GM19240 (cell line): Measurements from ENCODE around the gene FAM3D.
"Not testable (repeated sequence)": the region's sequence is repeated elsewhere in the genome, so short reads cannot be mapped to it uniquely, and the experiment has no call there.

Source experiments
- DNase-seq: peaks from one replicate; pipeline ENCODE4 v3.0.0; 2011; ENCODE audit warnings: low spot score; ENCODE audit not compliant: insufficient read length

Gene FAM3D, protein sequence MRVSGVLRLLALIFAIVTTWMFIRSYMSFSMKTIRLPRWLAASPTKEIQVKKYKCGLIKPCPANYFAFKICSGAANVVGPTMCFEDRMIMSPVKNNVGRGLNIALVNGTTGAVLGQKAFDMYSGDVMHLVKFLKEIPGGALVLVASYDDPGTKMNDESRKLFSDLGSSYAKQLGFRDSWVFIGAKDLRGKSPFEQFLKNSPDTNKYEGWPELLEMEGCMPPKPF

GRCh38 chr3:58666683-58667082 is at the start of gene FAM3D:
FAM3D (minus strand) TSS chr3:58666774; CDS start chr3:58655563, 11,211 bp downstream.
- no peak for DNase-seq

- no peak for DNase-seq
Observed at GRCh38 chr3:58713715-58714401, 47.3 kb upstream of the FAM3D start.

GRCh38 chr3:58711871-58712270 is 45.3 kb upstream of the FAM3D start:
- DNase-seq = no peak

DNA sequence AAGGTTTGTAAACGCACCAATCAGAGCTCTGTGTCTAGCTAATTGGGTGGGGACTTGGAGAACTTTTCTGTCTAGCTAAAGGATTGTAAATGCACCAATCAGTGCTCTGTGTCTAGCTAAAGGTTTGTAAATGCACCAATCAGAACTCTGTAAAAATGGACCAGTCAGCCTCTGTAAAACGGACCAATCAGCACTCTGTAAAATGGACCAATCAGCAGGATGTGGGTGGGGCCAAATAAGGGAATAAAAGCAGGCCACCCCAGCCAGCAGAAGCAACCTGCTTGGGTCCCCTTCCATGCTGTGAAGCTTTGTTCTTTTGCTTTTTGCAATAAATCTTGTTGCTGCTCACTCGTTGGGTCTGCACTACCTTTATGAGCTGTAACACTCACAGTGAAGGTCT is 42.4 kb upstream of the FAM3D start:
- not testable (repeated sequence) for DNase-seq

DNA sequence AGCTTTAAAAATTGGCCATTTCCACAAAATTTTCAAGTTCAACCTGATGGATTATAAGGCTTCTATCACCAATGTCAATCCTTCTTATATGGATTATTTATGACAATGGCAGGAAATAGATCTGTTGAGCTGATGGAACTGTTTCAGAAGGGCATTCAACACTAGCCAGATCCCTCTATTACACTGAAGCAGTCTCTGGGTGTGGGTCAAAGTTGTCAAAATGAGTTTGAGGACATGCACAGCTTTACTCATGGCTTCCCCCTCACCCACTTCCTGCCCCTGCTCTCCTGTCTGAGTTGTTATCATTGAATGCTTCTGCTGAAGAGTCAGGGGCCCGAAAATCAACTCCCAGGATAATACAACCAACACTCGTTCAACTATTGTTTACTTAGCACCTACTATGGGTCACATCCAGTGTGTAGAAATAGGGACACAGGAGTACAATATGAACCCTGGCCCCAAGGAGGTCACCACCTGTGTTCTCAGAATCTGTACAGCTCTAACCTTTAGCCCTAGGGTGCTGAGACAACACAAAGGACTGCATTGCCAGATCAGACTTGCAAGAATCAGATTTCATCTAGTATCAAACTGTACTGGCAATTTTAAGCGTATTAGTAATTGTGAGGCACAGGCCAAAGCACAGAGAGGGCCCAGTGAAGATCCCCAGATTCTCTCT is 41.7 kb upstream of the FAM3D start:
- no peak for DNase-seq

DNA sequence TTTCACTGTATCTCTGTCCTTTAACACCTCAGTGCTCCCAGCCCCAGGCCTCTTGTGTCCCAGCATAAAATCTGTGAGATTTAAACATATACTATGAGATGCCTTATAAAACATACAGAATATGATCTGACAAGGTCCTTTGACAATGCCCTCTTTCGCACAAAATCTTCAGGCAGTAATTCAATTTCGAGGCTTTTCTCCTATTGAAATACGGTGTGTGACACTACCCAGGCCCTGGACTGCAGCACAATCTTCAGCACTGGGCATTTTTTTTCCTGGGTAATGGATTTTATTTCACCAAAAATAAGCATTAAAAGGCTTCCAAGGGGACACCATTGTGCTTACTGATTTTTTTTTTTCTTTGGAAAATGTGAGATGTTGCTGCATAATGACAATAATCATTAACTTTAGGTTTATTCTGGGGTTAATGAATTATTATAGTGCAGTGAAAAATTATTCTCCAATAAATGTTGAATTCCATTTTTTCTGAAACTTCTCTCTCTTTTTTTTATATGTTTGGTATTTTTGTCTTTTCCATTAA is 40.9 kb upstream of the FAM3D start:
- no peak for DNase-seq

- no peak for DNase-seq
Observed at GRCh38 chr3:58706395-58707167, 40.0 kb upstream of the FAM3D start.

DNA sequence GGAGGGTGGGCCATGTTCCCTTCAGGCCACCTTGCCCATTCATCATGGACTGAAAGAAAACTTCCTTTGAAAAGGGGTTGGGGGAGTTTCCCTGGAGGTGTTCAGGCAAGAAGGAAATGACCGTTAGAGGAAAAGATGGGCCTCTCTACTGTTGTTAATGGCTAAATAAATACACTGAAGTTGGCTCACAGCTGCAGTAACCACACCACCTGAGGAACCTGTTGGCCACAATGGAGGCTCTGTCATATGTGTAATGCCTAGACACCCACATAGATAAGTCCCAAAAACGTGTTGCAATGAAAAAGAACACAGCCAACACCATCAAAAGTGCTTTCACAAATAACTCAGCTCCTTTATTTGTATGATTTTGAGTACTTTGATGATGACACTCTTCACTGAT is 38.2 kb upstream of the FAM3D start:
- no peak for DNase-seq

- DNase-seq = not testable (repeated sequence)
Observed at GRCh38 chr3:58704304-58704703, 37.7 kb upstream of the FAM3D start.

DNA sequence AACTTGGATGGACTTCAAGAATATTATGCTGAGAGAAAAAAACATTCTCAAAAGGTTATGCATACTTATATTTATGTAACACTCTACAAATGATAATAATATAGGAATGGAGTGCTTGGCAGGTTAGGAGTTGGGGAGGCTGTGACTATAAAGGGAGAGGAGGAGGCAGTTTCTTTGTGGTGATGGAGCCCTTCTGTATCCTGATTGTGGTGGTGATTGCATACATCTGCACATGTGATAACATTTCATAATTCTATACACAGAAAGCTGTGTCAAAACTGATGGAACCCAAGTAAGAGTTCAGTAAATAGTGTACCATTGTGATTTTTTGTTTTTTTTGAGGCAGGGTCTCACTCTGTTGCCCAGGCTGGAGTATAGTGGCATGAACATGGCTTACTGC is 31.7 kb upstream of the FAM3D start:
- no peak for DNase-seq

- DNase-seq = no peak
Observed at GRCh38 chr3:58697561-58697960, 31.0 kb upstream of the FAM3D start.

- DNase-seq = not testable (repeated sequence)
Observed at GRCh38 chr3:58696813-58697212, 30.2 kb upstream of the FAM3D start.

DNA sequence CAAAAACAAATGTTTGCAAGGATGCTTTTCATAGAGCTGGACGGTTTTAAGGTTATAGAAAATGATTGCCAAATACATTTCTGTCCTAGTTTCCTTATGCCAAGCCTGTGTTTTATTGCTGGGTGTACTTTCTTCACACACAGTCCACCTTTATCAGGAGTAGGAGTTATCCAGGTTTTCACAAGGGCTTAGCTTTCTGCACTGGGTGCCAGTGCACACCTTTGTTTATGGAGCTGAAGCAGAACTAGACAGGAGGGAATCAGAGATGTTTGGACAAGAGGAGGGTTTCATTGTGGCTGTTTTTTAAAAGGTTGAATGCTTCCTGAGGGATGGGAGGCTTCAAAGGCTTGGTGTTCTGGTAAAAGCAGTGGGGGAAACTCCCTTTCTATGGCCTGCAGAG is 29.5 kb upstream of the FAM3D start:
- DNase-seq = no peak

DNA sequence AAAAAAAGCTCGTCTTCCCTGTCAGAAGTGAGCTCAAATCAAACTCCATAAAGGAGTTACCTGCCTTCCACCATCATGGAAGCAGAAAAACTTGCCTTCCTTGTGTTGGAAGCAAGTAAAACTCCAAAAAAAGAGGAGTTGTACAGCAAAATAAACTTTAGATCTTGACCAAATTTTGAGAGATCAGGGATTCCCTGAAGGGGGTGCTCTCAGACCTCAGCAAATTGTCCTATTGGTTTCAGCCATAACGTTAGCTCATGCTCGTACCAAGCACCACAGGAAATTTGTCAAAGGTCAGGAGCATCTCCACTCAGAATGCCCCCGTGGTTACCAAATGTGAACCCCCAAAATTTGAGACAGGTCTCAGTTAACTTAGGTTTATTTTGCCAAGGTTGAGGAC is 28.7 kb upstream of the FAM3D start:
- not testable (repeated sequence) for DNase-seq

DNA sequence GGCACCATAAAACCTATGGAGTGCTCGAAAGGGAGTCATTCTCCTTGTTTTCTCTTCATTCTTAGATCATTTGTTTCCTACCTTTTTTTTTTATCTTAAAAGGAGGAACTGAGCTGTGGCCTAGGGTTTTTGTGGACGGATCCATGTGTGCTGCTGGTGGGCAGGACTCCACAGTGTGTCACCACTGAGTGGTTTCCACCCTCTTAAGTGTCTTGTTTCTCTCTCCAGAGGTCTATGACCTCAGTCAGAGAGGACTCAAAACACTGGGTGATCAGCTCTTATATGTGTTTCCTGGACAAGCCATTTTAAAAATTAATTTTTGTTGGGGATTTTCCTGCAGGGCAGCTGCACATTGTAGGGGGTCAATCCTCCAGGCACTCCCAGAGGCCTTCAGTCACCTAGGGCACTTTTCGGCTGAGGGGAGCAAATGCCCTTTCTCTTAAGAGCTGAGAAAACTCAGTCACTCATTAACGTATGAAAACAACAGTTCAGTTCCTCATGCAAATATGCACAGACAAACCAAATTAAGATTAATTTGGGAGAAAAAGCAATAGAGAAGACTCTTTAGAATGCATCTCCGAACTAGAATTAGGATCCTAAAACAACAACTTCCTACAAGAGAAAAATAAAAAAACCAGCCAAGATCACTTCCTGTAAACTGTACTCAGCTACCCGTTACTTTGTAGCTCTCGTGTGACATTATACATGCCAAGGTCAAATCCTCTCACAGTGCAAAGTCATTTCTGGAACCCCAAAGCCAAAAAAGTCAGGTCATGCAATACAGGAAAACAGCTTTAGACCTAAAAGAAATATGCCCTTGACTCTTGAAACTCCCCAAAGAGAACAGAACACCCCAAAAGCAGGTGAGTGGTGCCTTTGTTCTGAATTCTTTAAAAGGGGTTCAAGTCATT is 27.6 kb upstream of the FAM3D start:
- no peak for DNase-seq

DNA sequence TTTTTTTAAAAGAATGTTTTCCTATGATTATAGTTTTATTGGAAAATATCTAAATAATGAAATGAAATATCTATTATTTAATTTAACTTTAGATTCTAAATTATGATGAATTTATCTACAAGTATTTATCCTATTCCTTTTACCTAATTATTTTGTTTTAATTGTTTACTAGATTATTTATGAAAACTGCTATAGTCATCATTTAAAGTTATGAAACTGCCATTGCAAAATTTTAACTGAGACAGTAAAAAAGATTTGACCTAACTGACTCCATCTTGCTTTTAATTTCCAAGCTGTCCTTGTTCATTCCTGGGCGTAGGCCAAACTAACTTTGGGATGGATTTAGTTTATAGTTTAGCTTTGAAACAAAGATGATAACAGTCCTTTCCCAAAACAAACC is 25.9 kb upstream of the FAM3D start:
- no peak for DNase-seq

- no peak for DNase-seq
Observed at GRCh38 chr3:58691997-58692396, 25.4 kb upstream of the FAM3D start.

DNA sequence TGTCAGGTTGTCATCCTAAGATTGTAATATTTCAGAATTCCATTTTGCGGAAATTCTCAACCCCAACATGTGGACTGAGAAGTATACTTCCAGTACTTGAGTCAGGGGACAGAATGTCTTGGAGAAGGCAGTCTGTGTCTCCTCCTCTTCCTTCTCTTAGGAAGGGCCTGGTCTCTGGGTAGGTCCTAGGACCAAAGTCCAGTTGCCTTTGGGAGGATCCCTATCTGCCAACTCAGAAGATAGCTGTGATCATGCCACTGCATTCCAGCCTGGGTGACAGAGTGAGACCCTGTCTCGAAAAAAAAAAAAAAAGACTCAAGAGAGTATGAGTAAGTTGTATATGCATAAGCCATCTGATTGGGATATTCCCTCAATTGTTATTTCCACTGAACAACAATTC is 23.9 kb upstream of the FAM3D start:
- no peak for DNase-seq

- no peak for DNase-seq
Observed at GRCh38 chr3:58688574-58688973, 22.0 kb upstream of the FAM3D start.

DNA sequence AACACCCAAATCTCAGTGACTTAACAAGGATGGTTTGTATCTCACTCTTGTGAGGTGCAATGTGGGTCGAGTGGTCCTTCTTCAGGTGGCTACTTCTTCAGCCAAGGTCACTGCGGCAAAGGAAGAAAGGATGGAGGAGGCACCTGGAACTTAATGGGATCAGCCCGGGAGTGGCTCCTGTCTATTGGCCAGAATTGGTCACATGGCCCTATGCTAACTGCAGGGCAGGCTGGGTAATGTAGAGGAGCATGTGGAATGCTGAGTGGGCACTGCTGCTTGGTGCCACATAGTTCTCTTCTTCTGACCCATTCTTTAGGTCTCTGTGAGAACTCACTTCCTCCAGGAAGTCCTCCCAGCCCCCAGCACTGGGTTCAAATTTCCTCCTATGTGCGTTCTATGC is 20.3 kb upstream of the FAM3D start:
- DNase-seq = no peak

DNA sequence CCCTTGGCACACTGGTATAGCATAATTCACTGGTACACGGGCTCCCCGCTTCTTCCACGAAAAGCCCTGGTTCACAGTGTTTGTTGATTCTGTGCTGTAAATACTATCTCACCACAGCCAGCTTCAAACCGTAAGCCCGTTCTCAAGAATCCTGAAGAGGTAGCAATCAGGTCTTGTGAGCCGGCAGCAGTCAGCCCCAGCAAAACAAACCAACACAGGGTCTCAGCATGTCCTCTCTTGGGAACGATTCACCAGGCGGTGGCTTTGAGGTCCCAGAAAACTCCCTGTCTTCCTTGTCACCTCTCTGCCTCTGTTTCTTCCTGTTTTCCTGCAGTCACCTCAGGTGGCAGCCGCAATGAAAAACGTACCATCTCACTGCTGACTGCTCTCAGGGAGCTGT is 19.1 kb upstream of the FAM3D start:
- no peak for DNase-seq
